K562 (cell line): ENCODE measurements around the gene RALGPS1. TPM values are rescaled to one million over a fixed set of nuclear protein-coding genes. Genes with fewer than 3 reads are reported as not detected.

Experiments
- ATAC-seq: fragments of 200-7000 bp; cut with Tn5 transposase; 3 replicates; pipeline ENCODE4 v1.9.1; 2020; ENCODE audit warnings: moderate library complexity
- BruUV-seq: library from RNA; stranded (reverse); fragments of 400-500 nt; replicated peaks from 2 replicates; lab custom pipeline; 2021; lab: Mats Ljungman, UMichigan
- CTCF ChIA-PET: fragments of 300-600 bp; formaldehyde crosslinking; extraction: SDS; loops from one replicate; lab custom pipeline; 2021; ENCODE audit warnings: low intra/inter-chr PET ratio; lab: Yijun Ruan, JAX
- POLR2A ChIA-PET: fragments of 300-600, 350-650 bp; sonication (Branson Sonifier 250); formaldehyde crosslinking; extraction: SDS; loops from one replicate; lab custom pipeline; 2021; ENCODE audit warnings: antibody characterized with exemption, inconsistent platforms; lab: Yijun Ruan, JAX
- DNase-seq, 4 experiments: peaks; one replicate each; pipeline versions ENCODE4 v3.0.0 to v3.0.0-alpha.2; 2011 to 2018; ENCODE audit warnings: low spot score in 3 of 4, mixed read lengths in 3 of 4; ENCODE audit errors: extremely low read depth in 1 of 4
- FAIRE-seq: peaks from 2 replicates; lab custom pipeline; 2011; peaks lifted over from hg19 to GRCh38; lab: Jason Lieb, UNC
- H2AFZ ChIP-seq: 2 replicates; pipeline ENCODE4 v1.6.0; 2011; ENCODE audit warnings: low read depth, low read length, control low read depth, inconsistent platforms
- H3K27ac ChIP-seq: fragments of 200-600 bp; 3 replicates; pipeline ENCODE4 v1.8.0; 2011; ENCODE audit warnings: low read depth, mild to moderate bottlenecking, control low read depth, inconsistent platforms, low read length, moderate library complexity, mixed read lengths; ENCODE audit errors: extremely low read depth
- H3K27me3 ChIP-seq, 2 experiments: fragments of 300-600 bp in 1 of 2; 2 replicates in 1 of 2; 3 replicates in 1 of 2; pipeline versions ENCODE4 v1.6.0 to v1.8.0; 2011; ENCODE audit warnings: inconsistent platforms in 2 of 2, low read length in 2 of 2, mild to moderate bottlenecking in 1 of 2, mixed read lengths in 1 of 2, moderate library complexity in 1 of 2; ENCODE audit not compliant: control insufficient read depth in 2 of 2, insufficient read depth in 2 of 2
- H3K36me3 ChIP-seq: fragments of 300-600 bp; 3 replicates; pipeline ENCODE4 v1.8.0; 2011; ENCODE audit warnings: mild to moderate bottlenecking, low read length, inconsistent platforms; ENCODE audit not compliant: control insufficient read depth, insufficient read depth
- H3K4me1 ChIP-seq, 2 experiments: fragments of 200-600 bp in 1 of 2; replicated peaks in 1 of 2; 2 replicates in 1 of 2; 3 replicates in 1 of 2; pipeline versions ENCODE4 v1.5.1 to v1.8.0; 2011; ENCODE audit warnings: inconsistent platforms in 2 of 2, low read length in 2 of 2, mild to moderate bottlenecking in 1 of 2, mixed read lengths in 1 of 2, moderate library complexity in 1 of 2; ENCODE audit not compliant: control insufficient read depth in 2 of 2, insufficient read depth in 2 of 2
- H3K4me2 ChIP-seq: 2 replicates; pipeline ENCODE4 v1.6.1; 2011; ENCODE audit warnings: low read length, control low read depth, inconsistent platforms, mixed read lengths; ENCODE audit not compliant: insufficient read depth
- H3K4me3 ChIP-seq: fragments of 200-600 bp; sonication (generic), shearing (Covaris generic); 2 replicates; pipeline ENCODE4 v1.5.1; 2016; ENCODE audit warnings: control low read depth, inconsistent platforms
- H3K79me2 ChIP-seq: fragments of 200-600 bp; 3 replicates; pipeline ENCODE4 v1.8.0; 2011; ENCODE audit warnings: low read length, inconsistent platforms; ENCODE audit not compliant: control insufficient read depth, insufficient read depth
- H3K9ac ChIP-seq, 2 experiments: 2 replicates each; pipeline versions ENCODE4 v1.6.0 to v1.6.1; 2011; ENCODE audit warnings: low read depth in 2 of 2, low read length in 2 of 2, control low read depth in 1 of 2, inconsistent platforms in 1 of 2, mild to moderate bottlenecking in 1 of 2, mixed read lengths in 1 of 2; ENCODE audit not compliant: insufficient read depth in 1 of 2
- H3K9me1 ChIP-seq: one replicate; pipeline ENCODE4 v1.6.0; 2011; ENCODE audit warnings: inconsistent platforms, mild to moderate bottlenecking, low read length, moderate library complexity; ENCODE audit not compliant: control insufficient read depth, insufficient read depth
- H3K9me3 ChIP-seq: replicated peaks from 2 replicates; pipeline ENCODE4 v1.5.1; 2011; ENCODE audit warnings: low read depth, low read length, inconsistent platforms; ENCODE audit not compliant: control insufficient read depth, insufficient read depth
- H4K20me1 ChIP-seq: replicated peaks from 2 replicates; pipeline ENCODE4 v1.6.1; 2011; ENCODE audit warnings: low read length, inconsistent platforms, mixed read lengths; ENCODE audit not compliant: control insufficient read depth, insufficient read depth
- ATF3 ChIP-seq, 2 experiments: fragments of 450-650 bp in 1 of 2; sonication (generic) in 1 of 2; formaldehyde crosslinking in 1 of 2; IDR thresholded peaks in 1 of 2; conservative IDR thresholded peaks in 1 of 2; 2 replicates each; pipeline versions ENCODE4 v1.6.1 to v1.8.1; 2016 to 2023; ENCODE audit warnings: mild to moderate bottlenecking in 2 of 2, moderate library complexity in 2 of 2, inconsistent platforms in 1 of 2, missing genetic modification reagents in 1 of 2
- COPS2 ChIP-seq: fragments of 450-650 bp; conservative IDR thresholded peaks from 2 replicates; pipeline ENCODE4 v1.6.1; 2016; ENCODE audit warnings: mild to moderate bottlenecking, moderate library complexity
- DACH1 ChIP-seq: fragments of 450-650 bp; IDR thresholded peaks from 2 replicates; pipeline ENCODE4 v1.6.1; 2018; ENCODE audit not compliant: partially characterized antibody
- E2F1 ChIP-seq: sonication (generic); formaldehyde crosslinking; IDR thresholded peaks from 2 replicates; pipeline ENCODE4 v1.8.1; 2023; ENCODE audit warnings: mild to moderate bottlenecking, missing genetic modification reagents, moderate library complexity
- E2F8 ChIP-seq: fragments of 450-650 bp; IDR thresholded peaks from 2 replicates; pipeline ENCODE4 v1.7.1; 2018; ENCODE audit warnings: mild to moderate bottlenecking, low read depth; ENCODE audit not compliant: partially characterized antibody
- ESRRA ChIP-seq: fragments of 450-650 bp; IDR thresholded peaks from 2 replicates; pipeline ENCODE4 v1.6.1; 2014; ENCODE audit warnings: low read depth, mild to moderate bottlenecking, moderate library complexity, borderline replicate concordance
- FOSL1 ChIP-seq: fragments of 200-800 bp; sonication (Bioruptor generic); conservative IDR thresholded peaks from 2 replicates; pipeline ENCODE4 v1.6.1; 2016; ENCODE audit warnings: missing genetic modification characterization, missing compliant biosample characterization
- JUND ChIP-seq, 2 experiments: IDR thresholded peaks; 2 replicates in 1 of 2; 3 replicates in 1 of 2; pipeline ENCODE4 v1.6.1; 2011; ENCODE audit warnings: borderline replicate concordance in 2 of 2, low read depth in 2 of 2, low read length in 2 of 2, improper control_type of control experiment in 1 of 2, missing biosample characterization in 1 of 2, missing genetic modification characterization in 1 of 2, missing genetic modification reagents in 1 of 2
- L3MBTL2 ChIP-seq: fragments of 450-650 bp; IDR thresholded peaks from 2 replicates; pipeline ENCODE4 v1.6.1; 2016; ENCODE audit warnings: mild to moderate bottlenecking, moderate library complexity
- MYBL2 ChIP-seq, 2 experiments: fragments of 450-650 bp in 1 of 2; sonication (generic) in 1 of 2; formaldehyde crosslinking in 1 of 2; IDR thresholded peaks; 2 replicates each; pipeline versions ENCODE4 v1.6.1 to v1.8.1; 2017 to 2022; ENCODE audit warnings: borderline replicate concordance in 1 of 2, inconsistent platforms in 1 of 2, low read depth in 1 of 2, mild to moderate bottlenecking in 1 of 2, missing genetic modification reagents in 1 of 2, moderate library complexity in 1 of 2
- PREB ChIP-seq: sonication (generic); formaldehyde crosslinking; IDR thresholded peaks from 2 replicates; pipeline ENCODE4 v1.8.1; 2023; ENCODE audit warnings: mild to moderate bottlenecking, missing genetic modification reagents
- PRMT5 ChIP-seq: sonication (generic); formaldehyde crosslinking; IDR thresholded peaks from 2 replicates; pipeline ENCODE4 v1.5.0; 2020; ENCODE audit warnings: missing genetic modification reagents
- TCF15 ChIP-seq: fragments of 250-450 bp; sonication (Bioruptor Pico); IDR thresholded peaks from 2 replicates; pipeline ENCODE4 v1.8.0; 2022; ENCODE audit warnings: moderate library complexity, mild to moderate bottlenecking, inconsistent platforms
- ZNF224 ChIP-seq: sonication (generic); formaldehyde crosslinking; IDR thresholded peaks from 2 replicates; pipeline ENCODE4 v1.8.0; 2022; ENCODE audit warnings: mild to moderate bottlenecking, missing genetic modification reagents
- WGBS: fragments of 100-300 bp; shearing (Covaris generic); methylation state at CpG from one replicate; pipeline ENCODE4 v1.1.6; 2016; ENCODE audit warnings: low coverage, mixed read lengths; ENCODE audit not compliant: insufficient coverage; ENCODE audit errors: missing lambda C conversion rate; 5-methylcytosine and 5-hydroxymethylcytosine counted together
- in situ Hi-C: fragments of 300-500 bp; cut with MboI; formaldehyde crosslinking; loops from 4 replicates; pipeline ENCODE4 v1.15.0; 2018; ENCODE audit warnings: inconsistent platforms, mixed read lengths
- intact Hi-C: fragments of 100-400 bp; cut with micrococcal nuclease; formaldehyde crosslinking; loops from 2 replicates; pipeline ENCODE4 v1.14.2; 2022
- polyA plus RNA-seq, 8 experiments: library from polyadenylated mRNA; depleted of rRNA in 4 of 8; stranded (reverse) in 5 of 8; unstranded in 3 of 8; fragments of >200 nt; fragmentation: Nextera tagmentation in 2 of 8; fragmentation: Illumina TruSeq in 1 of 8; extraction: Ambion mirVana in 2 of 8; extraction: Trizol in 1 of 8; gene quantifications; 2 replicates each; pipeline versions ENCODE4 v1.2.1 to v1.2.3, GENCODE V29; 2011 to 2014; ENCODE audit warnings: inconsistent platforms in 1 of 8, missing spikeins in 1 of 8
- total RNA-seq, 7 experiments: library from RNA; depleted of rRNA in 6 of 7; stranded (reverse); fragments of >200 nt in 6 of 7; fragmentation: Illumina TruSeq in 2 of 7; extraction: Trizol in 2 of 7; gene quantifications; 2 replicates each; pipeline versions ENCODE4 v1.2.1 to v1.2.3, GENCODE V29; 2011 to 2021; ENCODE audit warnings: low replicate concordance in 1 of 7

RALGPS1 gene
- total and polyA plus RNA-seq, 9 of the 15 experiments (the other 6 are each of a cell fraction or from before 2014, with no cell fraction given) = 0.04 to 2.6 (median 1.5) TPM

- H3K4me2 ChIP-seq = no peak overlapping the region
- ATAC-seq (no peak), FAIRE-seq (no peak)
- no peak for TF ChIP-seq MYBL2 (IDR thresholded peaks at IDR 0.05; ENCODE audit: low read depth)
- TF ChIP-seq MYBL2 (CRISPR knock-in tag; IDR thresholded peaks at IDR 0.05; ENCODE audit: borderline replicate concordance) = no peak
- no peak for TF ChIP-seq E2F1 (CRISPR knock-in tag)
- TF ChIP-seq DACH1 = no peak
- 0 out of 2 replicates have a peak, but pooled peaks have one; percentile 16 for TF ChIP-seq ESRRA
- TF ChIP-seq ZNF224 = no peak
- no peak for TF ChIP-seq PRMT5 (CRISPR knock-in tag)
- peak; percentile 35; the same call in 1 of the 2 replicates for TF ChIP-seq FOSL1 (tag)
- TF ChIP-seq COPS2 = no peak
- no peak for TF ChIP-seq L3MBTL2
- no peak for TF ChIP-seq E2F8
- no peak for TF ChIP-seq PREB (CRISPR knock-in tag)
- TF ChIP-seq JUND (IDR thresholded peaks at IDR 0.05; ENCODE audit: borderline replicate concordance, low read depth, low read length) = peak; percentile 31; the same call in 1 of the 2 replicates
- no peak for TF ChIP-seq JUND (tag; IDR thresholded peaks at IDR 0.05; ENCODE audit: borderline replicate concordance, low read depth, low read length)
- TF ChIP-seq ATF3 (IDR thresholded peaks at IDR 0.05) = peak; percentile 49; the same call in 1 of the 2 replicates
- no peak for TF ChIP-seq ATF3 (CRISPR knock-in tag; conservative IDR thresholded peaks at IDR 0.05)
- TF ChIP-seq TCF15 = no peak
These were observed 248.8 kb downstream of the RALGPS1 start for GRCh38 chr9:127163409-127163808.

More at GRCh38 chr9:127163409-127163808, 248.8 kb downstream of the RALGPS1 start:
- intact Hi-C loops (no loop called here), in situ Hi-C loops (no loop called here)
- 3% methylated on average over 2 of the region's 2 CpGs for WGBS
- Histone ChIP-seq H3K4me3 (no peak overlapping the region), H3K4me1 (peaks cover 10 to 19% of the 10 kb centered on the region in 2 experiments; a peak in 4 of 5 replicates), H3K79me2 (no peaks in the 10 kb centered on the region), H3K9me1 (no peaks in the 10 kb centered on the region), H2AFZ (no peak overlapping the region), H3K36me3 (no peaks in the 10 kb centered on the region), H3K9ac (no peak overlapping the region), H3K27me3 (no peaks in the 10 kb centered on the region), H3K9me3 (no peaks in the 10 kb centered on the region), H3K27ac (no peak overlapping the region), H4K20me1 (0 out of 2 replicates have a peak, but pooled peaks cover 3% of the 10 kb centered on the region)
- BruUV-seq = no TSS peak
- ChIA-PET POLR2A (interaction anchor here (2.0 kb wide), 1 partner anchor 13 kb away, joined by 7 read pairs; no protein-coding TSS in a partner anchor), CTCF (no interaction called here)
- DNase-seq = peak in 1 of 4 experiments; percentile 9
